ENCODE measurements around the gene CTNNBL1.

Gene CTNNBL1

GRCh38 chr20:37693635-37694626 is at the start of gene CTNNBL1:
TSS of gene CTNNBL1 (plus strand) at chr20:37694030. CDS start at chr20:37694123, 93 bp downstream.
- TF ChIP-seq CTCF (conservative IDR thresholded peaks at IDR 0.05; ENCODE audit: control insufficient read depth, insufficient read depth, low read depth, low read length), result no peak
- DNase-seq (ENCODE audit: low read depth), result peak; percentile 96

GRCh38 chr20:37644605-37645004 is 49.2 kb upstream of the CTNNBL1 start:
- no peak for TF ChIP-seq CTCF (conservative IDR thresholded peaks at IDR 0.05; ENCODE audit: control insufficient read depth, insufficient read depth, low read depth, low read length)
- no peak for DNase-seq (ENCODE audit: low read depth)
- no peak overlapping the region for H3K4me3 ChIP-seq (ENCODE audit: control insufficient read depth, low read depth, low read length)

More at GRCh38 chr20:37693635-37694626, at the start of gene CTNNBL1:
- H3K4me3 ChIP-seq (ENCODE audit: control insufficient read depth, low read depth, low read length), result peak within 1 kb of the TSS; percentile 97

- TF ChIP-seq CTCF (conservative IDR thresholded peaks at IDR 0.05; ENCODE audit: control insufficient read depth, insufficient read depth, low read depth, low read length), result no peak
- DNase-seq (ENCODE audit: low read depth), result no peak
- no peak overlapping the region for H3K4me3 ChIP-seq (ENCODE audit: control insufficient read depth, low read depth, low read length)
Measured at GRCh38 chr20:37647946-37648345, 45.9 kb upstream of the CTNNBL1 start.

- no peak overlapping the region for H3K4me3 ChIP-seq (ENCODE audit: control insufficient read depth, low read depth, low read length)
- TF ChIP-seq CTCF (conservative IDR thresholded peaks at IDR 0.05; ENCODE audit: control insufficient read depth, insufficient read depth, low read depth, low read length), result no peak
- DNase-seq (ENCODE audit: low read depth), result peak; percentile 44
Measured at GRCh38 chr20:37649017-37649416, 44.8 kb upstream of the CTNNBL1 start.

GRCh38 chr20:37649676-37650370 is 44.0 kb upstream of the CTNNBL1 start:
- no peak for TF ChIP-seq CTCF (conservative IDR thresholded peaks at IDR 0.05; ENCODE audit: control insufficient read depth, insufficient read depth, low read depth, low read length)
- DNase-seq (ENCODE audit: low read depth), result no peak
- H3K4me3 ChIP-seq (ENCODE audit: control insufficient read depth, low read depth, low read length), result no peak overlapping the region

- TF ChIP-seq CTCF (conservative IDR thresholded peaks at IDR 0.05; ENCODE audit: control insufficient read depth, insufficient read depth, low read depth, low read length), result no peak
- DNase-seq (ENCODE audit: low read depth), result no peak
- no peak overlapping the region for H3K4me3 ChIP-seq (ENCODE audit: control insufficient read depth, low read depth, low read length)
Measured at GRCh38 chr20:37650661-37651060, 43.2 kb upstream of the CTNNBL1 start.

All from fibroblast of mammary gland (primary cell).